Measurements from ENCODE around the gene FAM234A.

- TF ChIP-seq CTCF (IDR thresholded peaks at IDR 0.05): no peak
- TF ChIP-seq POLR2A (IDR thresholded peaks at IDR 0.05): no peak
Measured at GRCh38 chr16:289395-289997, 54.9 kb downstream of the FAM234A start.

All from Peyer's patch (tissue), 4 donors.